ENCODE results near the gene ZNF8. TPM values are rescaled to one million over a fixed set of nuclear protein-coding genes. Genes with fewer than 3 reads are reported as not detected.

Gene ZNF8
- total and polyA plus RNA-seq, 10 of the 15 experiments (the other 5 are each of a cell fraction or from before 2014, with no cell fraction given): 0.46 to 5.4 (median 2.6) TPM

- H3K79me2 ChIP-seq (ENCODE audit: control insufficient read depth, insufficient read depth, low read length): no peaks in the 10 kb centered on the region
- ChIA-PET POLR2A (interaction anchor here (0.9 kb wide), 1 partner anchor 8 kb away, joined by 9 read pairs; no protein-coding TSS in a partner anchor), CTCF (interaction anchor here (0.8 kb wide), 1 partner anchor 26 kb away, joined by 3 read pairs; no protein-coding TSS in a partner anchor), RAD21 (ENCODE audit: unreplicated experiment) (no interaction called here), SMC1A (ENCODE audit: uncharacterized antibody, unreplicated experiment) (no interaction called here)
- H3K4me2 ChIP-seq (ENCODE audit: control insufficient read depth, insufficient read depth): no peak overlapping the region
- DNase-seq (ENCODE audit: low read depth, low spot score): no peak
- H3K4me3 ChIP-seq: no peak overlapping the region
- no peaks in the 10 kb centered on the region for H4K20me1 ChIP-seq (ENCODE audit: control insufficient read depth, insufficient read depth)
- H3K27ac ChIP-seq (ENCODE audit: control insufficient read depth, insufficient read depth): no peak overlapping the region
- FAIRE-seq: no peak
- in situ Hi-C loops (cut with MboI): no loop called here
- no peaks in the 10 kb centered on the region for H3K4me1 ChIP-seq (ENCODE audit: control insufficient read depth, insufficient read depth, low read length)
- BruUV-seq (replicated peaks): no TSS peak
- 46% methylated on average over 3 of the region's 3 CpGs for WGBS (ENCODE audit: insufficient coverage, insufficient replicate concordance, low lambda C conversion rate, missing lambda C conversion rate)
- H3K27me3 ChIP-seq (replicated peaks in 1 of 2; ENCODE audit: control insufficient read depth in 2 of 2, insufficient read depth in 2 of 2, low read length in 1 of 2): no peaks in the 10 kb centered on the region
- H3K9ac ChIP-seq (ENCODE audit: control insufficient read depth, insufficient read depth, low read length): no peak overlapping the region
- peaks cover 7 to 11% of the 10 kb centered on the region in 2 experiments; a peak in 3 of 4 replicates for H3K36me3 ChIP-seq (ENCODE audit: control insufficient read depth in 2 of 2, insufficient read depth in 2 of 2, low read length in 1 of 2)
- no peak overlapping the region for H2AFZ ChIP-seq (ENCODE audit: control insufficient read depth, low read depth, low read length)
- intact Hi-C loops (cut with micrococcal nuclease; ENCODE audit: unreplicated experiment): no loop called here
- H3K9me3 ChIP-seq (replicated peaks; ENCODE audit: control insufficient read depth, insufficient read depth, low read length): no peaks in the 10 kb centered on the region; the same call in 2 of the 3 replicates
- no peak for ATAC-seq
- TF ChIP-seq SRF (IDR thresholded peaks at IDR 0.05; ENCODE audit: low read depth in 2 of 2, low read length in 2 of 2): no peak
- no peak for TF ChIP-seq RELB (IDR thresholded peaks at IDR 0.05; ENCODE audit: low read depth)
- TF ChIP-seq, protein P1, sequence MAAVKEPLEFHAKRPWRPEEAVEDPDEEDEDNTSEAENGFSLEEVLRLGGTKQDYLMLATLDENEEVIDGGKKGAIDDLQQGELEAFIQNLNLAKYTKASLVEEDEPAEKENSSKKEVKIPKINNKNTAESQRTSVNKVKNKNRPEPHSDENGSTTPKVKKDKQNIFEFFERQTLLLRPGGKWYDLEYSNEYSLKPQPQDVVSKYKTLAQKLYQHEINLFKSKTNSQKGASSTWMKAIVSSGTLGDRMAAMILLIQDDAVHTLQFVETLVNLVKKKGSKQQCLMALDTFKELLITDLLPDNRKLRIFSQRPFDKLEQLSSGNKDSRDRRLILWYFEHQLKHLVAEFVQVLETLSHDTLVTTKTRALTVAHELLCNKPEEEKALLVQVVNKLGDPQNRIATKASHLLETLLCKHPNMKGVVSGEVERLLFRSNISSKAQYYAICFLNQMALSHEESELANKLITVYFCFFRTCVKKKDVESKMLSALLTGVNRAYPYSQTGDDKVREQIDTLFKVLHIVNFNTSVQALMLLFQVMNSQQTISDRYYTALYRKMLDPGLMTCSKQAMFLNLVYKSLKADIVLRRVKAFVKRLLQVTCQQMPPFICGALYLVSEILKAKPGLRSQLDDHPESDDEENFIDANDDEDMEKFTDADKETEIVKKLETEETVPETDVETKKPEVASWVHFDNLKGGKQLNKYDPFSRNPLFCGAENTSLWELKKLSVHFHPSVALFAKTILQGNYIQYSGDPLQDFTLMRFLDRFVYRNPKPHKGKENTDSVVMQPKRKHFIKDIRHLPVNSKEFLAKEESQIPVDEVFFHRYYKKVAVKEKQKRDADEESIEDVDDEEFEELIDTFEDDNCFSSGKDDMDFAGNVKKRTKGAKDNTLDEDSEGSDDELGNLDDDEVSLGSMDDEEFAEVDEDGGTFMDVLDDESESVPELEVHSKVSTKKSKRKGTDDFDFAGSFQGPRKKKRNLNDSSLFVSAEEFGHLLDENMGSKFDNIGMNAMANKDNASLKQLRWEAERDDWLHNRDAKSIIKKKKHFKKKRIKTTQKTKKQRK (IDR thresholded peaks at IDR 0.05; ENCODE audit: low read depth, low read length): no peak
- TF ChIP-seq SIX5 (IDR thresholded peaks at IDR 0.05; ENCODE audit: low read depth, low read length, severe bottlenecking): no peak
- TF ChIP-seq, protein P2, sequence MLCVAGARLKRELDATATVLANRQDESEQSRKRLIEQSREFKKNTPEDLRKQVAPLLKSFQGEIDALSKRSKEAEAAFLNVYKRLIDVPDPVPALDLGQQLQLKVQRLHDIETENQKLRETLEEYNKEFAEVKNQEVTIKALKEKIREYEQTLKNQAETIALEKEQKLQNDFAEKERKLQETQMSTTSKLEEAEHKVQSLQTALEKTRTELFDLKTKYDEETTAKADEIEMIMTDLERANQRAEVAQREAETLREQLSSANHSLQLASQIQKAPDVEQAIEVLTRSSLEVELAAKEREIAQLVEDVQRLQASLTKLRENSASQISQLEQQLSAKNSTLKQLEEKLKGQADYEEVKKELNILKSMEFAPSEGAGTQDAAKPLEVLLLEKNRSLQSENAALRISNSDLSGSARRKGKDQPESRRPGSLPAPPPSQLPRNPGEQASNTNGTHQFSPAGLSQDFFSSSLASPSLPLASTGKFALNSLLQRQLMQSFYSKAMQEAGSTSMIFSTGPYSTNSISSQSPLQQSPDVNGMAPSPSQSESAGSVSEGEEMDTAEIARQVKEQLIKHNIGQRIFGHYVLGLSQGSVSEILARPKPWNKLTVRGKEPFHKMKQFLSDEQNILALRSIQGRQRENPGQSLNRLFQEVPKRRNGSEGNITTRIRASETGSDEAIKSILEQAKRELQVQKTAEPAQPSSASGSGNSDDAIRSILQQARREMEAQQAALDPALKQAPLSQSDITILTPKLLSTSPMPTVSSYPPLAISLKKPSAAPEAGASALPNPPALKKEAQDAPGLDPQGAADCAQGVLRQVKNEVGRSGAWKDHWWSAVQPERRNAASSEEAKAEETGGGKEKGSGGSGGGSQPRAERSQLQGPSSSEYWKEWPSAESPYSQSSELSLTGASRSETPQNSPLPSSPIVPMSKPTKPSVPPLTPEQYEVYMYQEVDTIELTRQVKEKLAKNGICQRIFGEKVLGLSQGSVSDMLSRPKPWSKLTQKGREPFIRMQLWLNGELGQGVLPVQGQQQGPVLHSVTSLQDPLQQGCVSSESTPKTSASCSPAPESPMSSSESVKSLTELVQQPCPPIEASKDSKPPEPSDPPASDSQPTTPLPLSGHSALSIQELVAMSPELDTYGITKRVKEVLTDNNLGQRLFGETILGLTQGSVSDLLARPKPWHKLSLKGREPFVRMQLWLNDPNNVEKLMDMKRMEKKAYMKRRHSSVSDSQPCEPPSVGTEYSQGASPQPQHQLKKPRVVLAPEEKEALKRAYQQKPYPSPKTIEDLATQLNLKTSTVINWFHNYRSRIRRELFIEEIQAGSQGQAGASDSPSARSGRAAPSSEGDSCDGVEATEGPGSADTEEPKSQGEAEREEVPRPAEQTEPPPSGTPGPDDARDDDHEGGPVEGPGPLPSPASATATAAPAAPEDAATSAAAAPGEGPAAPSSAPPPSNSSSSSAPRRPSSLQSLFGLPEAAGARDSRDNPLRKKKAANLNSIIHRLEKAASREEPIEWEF (IDR thresholded peaks at IDR 0.05; ENCODE audit: insufficient replicate concordance, low read depth, low read length): no peak
- TF ChIP-seq, protein P3, sequence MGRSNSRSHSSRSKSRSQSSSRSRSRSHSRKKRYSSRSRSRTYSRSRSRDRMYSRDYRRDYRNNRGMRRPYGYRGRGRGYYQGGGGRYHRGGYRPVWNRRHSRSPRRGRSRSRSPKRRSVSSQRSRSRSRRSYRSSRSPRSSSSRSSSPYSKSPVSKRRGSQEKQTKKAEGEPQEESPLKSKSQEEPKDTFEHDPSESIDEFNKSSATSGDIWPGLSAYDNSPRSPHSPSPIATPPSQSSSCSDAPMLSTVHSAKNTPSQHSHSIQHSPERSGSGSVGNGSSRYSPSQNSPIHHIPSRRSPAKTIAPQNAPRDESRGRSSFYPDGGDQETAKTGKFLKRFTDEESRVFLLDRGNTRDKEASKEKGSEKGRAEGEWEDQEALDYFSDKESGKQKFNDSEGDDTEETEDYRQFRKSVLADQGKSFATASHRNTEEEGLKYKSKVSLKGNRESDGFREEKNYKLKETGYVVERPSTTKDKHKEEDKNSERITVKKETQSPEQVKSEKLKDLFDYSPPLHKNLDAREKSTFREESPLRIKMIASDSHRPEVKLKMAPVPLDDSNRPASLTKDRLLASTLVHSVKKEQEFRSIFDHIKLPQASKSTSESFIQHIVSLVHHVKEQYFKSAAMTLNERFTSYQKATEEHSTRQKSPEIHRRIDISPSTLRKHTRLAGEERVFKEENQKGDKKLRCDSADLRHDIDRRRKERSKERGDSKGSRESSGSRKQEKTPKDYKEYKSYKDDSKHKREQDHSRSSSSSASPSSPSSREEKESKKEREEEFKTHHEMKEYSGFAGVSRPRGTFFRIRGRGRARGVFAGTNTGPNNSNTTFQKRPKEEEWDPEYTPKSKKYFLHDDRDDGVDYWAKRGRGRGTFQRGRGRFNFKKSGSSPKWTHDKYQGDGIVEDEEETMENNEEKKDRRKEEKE (IDR thresholded peaks at IDR 0.05): no peak
- no peak for TF ChIP-seq NBN (IDR thresholded peaks at IDR 0.05)
These were observed 56.9 kb downstream of the ZNF8 start for GRCh38 chr19:58335630-58336029.

All from GM12878 (cell line).